Pancreas (tissue), 10 donors: ENCODE measurements around the gene RIMBP2. TPM values are rescaled to one million over a fixed set of nuclear protein-coding genes. Genes with fewer than 3 reads are reported as not detected.
A peak's percentile ranks its signal among the peaks of the same experiment; 100 is the strongest.

ENCODE experiments used
- ATAC-seq, 4 donors: fragments of 200-7000 bp; cut with Tn5 transposase; one replicate each; pipeline versions ENCODE4 v1.8.0 to v1.9.1; 2020; ENCODE audit warnings: mild to moderate bottlenecking in 4 of 4, moderate library complexity in 4 of 4
- DNase-seq, 6 donors: peaks; one replicate each; pipeline ENCODE4 v3.0.0-alpha.2; 2020
- FAIRE-seq: peaks from 2 replicates; lab custom pipeline; 2012; peaks lifted over from hg19 to GRCh38; lab: Jason Lieb, UNC
- H3K27ac ChIP-seq, 4 donors: fragments of 200-600 bp; sonication (generic); 1 replicate in 3 of 4; 2 replicates in 1 of 4; pipeline versions ENCODE4 v1.5.0 to v1.8.0; 2020
- H3K27me3 ChIP-seq, 4 donors: fragments of 200-600 bp; one replicate each; pipeline ENCODE4 v1.8.0; 2021
- H3K36me3 ChIP-seq, 3 donors: fragments of 200-600 bp; sonication (generic) in 1 of 3; one replicate each; pipeline versions ENCODE4 v1.5.0 to v1.8.0; 2020 to 2021
- H3K4me1 ChIP-seq, 3 donors: fragments of 200-600 bp; one replicate each; pipeline ENCODE4 v1.8.0; 2021
- H3K4me3 ChIP-seq, 4 donors: fragments of 200-600 bp; sonication (generic) in 2 of 4; one replicate each; pipeline versions ENCODE4 v1.5.0 to v1.8.0; 2020 to 2021
- H3K9me3 ChIP-seq, 4 donors: fragments of 200-600 bp; one replicate each; pipeline ENCODE4 v1.8.0; 2021
- WGBS, 2 donors: extraction: QIAGEN DNeasy Blood & Tissue Kit; methylation state at CpG; one replicate each; pipeline ENCODE4 v1.1.7; 2013; 5-methylcytosine and 5-hydroxymethylcytosine counted together
- intact Hi-C, 3 donors: fragments of 100-400 bp; cut with DNase I; formaldehyde crosslinking; loops; one replicate each; pipeline versions ENCODE4 v1.11.1 to v1.14.2; 2022
- polyA plus RNA-seq, 2 donors: library from polyadenylated mRNA; stranded (reverse); fragments of 200-250 nt; gene quantifications; one replicate each; pipeline ENCODE4 v1.2.3, GENCODE V29; 2013
- total RNA-seq, 6 donors: library from RNA; stranded (reverse); fragmentation: NEBNext Ultra II Directional in 4 of 6; extraction: Animal tissue kit (Norgen Biotek cat#: 25700) in 4 of 6; gene quantifications; one replicate each; pipeline versions ENCODE4 v1.2.1 to v1.2.4, GENCODE V29; 2021 to 2023
- TF ChIP-seq, protein P1 (sequence below), 4 donors: fragments of 200-600 bp; sonication (generic) in 3 of 4; IDR thresholded peaks; one replicate each; pipeline versions ENCODE4 v1.5.0 to v1.8.0; 2021; ENCODE audit warnings: antibody characterized with exemption in 4 of 4
- donor health status: healthy with polysubstance abuse.
- donor health status: DM: no; HTN: no; CAD: no; lungs with moderate emphysema.
- donor health status: DM: no; HTN: no; CAD: no.
- donor health status: control.
- donor health status: control.
- donor health status: Bipolar disorder and iron deficiency.
- donor health status: DM: yes; HTN: yes; CAD: no.
- donor health status: DM: no; HTN: no; CAD: no.
- donor health status: DM: no; HTN: no; CAD: no.
- donor health status: DM: yes; HTN: yes; CAD: no.

Gene RIMBP2
- total and polyA plus RNA-seq, 8 donors, result 1.6 to 14.9 (median 3.9) TPM

GRCh38 chr12:130687796-130688778 is 28.0 kb downstream of the RIMBP2 start:
- intact Hi-C loops, result no loop called here
- no peak for FAIRE-seq

DNA sequence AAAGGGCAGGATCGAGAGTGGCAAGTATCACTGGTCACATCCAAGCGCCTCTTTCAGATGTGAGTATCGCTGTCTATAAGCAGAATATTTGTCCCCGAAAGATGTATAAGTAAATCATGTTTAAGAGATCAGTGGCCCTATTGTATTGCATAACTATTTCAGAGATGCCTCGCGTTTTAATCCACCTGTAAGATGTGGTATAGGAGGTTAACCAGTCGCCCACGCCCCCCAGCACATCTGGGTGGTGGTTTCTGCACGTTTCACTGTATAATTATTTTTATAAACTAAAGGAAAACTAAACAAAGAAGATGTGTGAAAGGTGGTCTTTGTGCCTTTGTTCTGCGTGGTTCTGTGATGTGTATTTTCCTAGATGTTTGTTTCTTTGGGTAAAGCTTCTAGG is 28.9 kb downstream of the RIMBP2 start:
- 55 to 65% methylated on average over 10 of the region's 10 CpGs for WGBS, 2 donors
- Histone ChIP-seq H3K27me3 (peaks cover 0 to 9% (median 0%) of the 10 kb centered on the region in 4 donors), H3K27ac (no peak overlapping the region), H3K9me3 (no peaks in the 10 kb centered on the region), H3K36me3 (no peaks in the 10 kb centered on the region), H3K4me1 (no peaks in the 10 kb centered on the region), H3K4me3 (no peak overlapping the region)
- ATAC-seq (no peak), FAIRE-seq (no peak), DNase-seq (no peak)
- TF ChIP-seq, protein P1, sequence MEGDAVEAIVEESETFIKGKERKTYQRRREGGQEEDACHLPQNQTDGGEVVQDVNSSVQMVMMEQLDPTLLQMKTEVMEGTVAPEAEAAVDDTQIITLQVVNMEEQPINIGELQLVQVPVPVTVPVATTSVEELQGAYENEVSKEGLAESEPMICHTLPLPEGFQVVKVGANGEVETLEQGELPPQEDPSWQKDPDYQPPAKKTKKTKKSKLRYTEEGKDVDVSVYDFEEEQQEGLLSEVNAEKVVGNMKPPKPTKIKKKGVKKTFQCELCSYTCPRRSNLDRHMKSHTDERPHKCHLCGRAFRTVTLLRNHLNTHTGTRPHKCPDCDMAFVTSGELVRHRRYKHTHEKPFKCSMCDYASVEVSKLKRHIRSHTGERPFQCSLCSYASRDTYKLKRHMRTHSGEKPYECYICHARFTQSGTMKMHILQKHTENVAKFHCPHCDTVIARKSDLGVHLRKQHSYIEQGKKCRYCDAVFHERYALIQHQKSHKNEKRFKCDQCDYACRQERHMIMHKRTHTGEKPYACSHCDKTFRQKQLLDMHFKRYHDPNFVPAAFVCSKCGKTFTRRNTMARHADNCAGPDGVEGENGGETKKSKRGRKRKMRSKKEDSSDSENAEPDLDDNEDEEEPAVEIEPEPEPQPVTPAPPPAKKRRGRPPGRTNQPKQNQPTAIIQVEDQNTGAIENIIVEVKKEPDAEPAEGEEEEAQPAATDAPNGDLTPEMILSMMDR (IDR thresholded peaks at IDR 0.05), result no peak
- intact Hi-C loops, result no loop called here

More at GRCh38 chr12:130687796-130688778, 28.0 kb downstream of the RIMBP2 start:
- H3K9me3 ChIP-seq, result no peaks in the 10 kb centered on the region
- no peaks in the 10 kb centered on the region for H3K4me1 ChIP-seq
- H3K36me3 ChIP-seq, result no peaks in the 10 kb centered on the region
- TF ChIP-seq, protein P1 (IDR thresholded peaks at IDR 0.05), result no peak
- ATAC-seq, result no peak
- DNase-seq, result peak in 1 of 6 donors; percentile 25
- no peak overlapping the region for H3K27ac ChIP-seq
- WGBS, 2 donors, result 59 to 70% methylated on average over 20 of the region's 20 CpGs
- H3K27me3 ChIP-seq, result peaks cover 0 to 9% (median 0%) of the 10 kb centered on the region in 4 donors
- no peak overlapping the region for H3K4me3 ChIP-seq

DNA sequence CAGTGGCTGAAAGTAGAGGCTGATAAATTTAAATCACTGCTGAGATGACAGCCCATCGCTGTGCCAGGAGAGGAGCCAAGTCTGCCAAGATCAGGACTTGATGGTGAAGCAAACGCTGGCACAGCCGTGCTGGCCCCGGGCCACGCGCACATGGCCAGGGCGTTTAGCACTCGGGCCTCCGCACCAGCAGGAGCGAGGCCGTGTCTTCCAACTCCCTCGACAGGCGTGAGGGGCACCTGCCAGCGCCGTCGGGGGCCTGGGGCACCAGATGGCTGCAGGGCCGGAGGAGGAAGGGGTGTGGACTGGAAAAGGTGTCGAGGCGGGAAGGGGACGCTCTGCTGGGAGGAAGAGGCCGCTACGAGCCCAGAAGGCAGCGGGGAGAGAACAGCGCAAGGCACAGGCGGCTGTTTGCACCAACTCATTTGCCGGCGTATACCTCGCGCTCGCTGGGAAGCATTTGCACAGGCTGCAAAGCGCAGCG is 29.5 kb downstream of the RIMBP2 start:
- H3K27ac ChIP-seq, result no peak overlapping the region
- no peak for FAIRE-seq
- TF ChIP-seq, protein P1 (IDR thresholded peaks at IDR 0.05), result no peak

GRCh38 chr12:130685850-130686249 is 30.2 kb downstream of the RIMBP2 start:
- intact Hi-C loops, result no loop called here
- Histone ChIP-seq H3K27me3 (peaks cover 0 to 9% (median 0%) of the 10 kb centered on the region in 4 donors), H3K27ac (no peak overlapping the region), H3K4me1 (no peaks in the 10 kb centered on the region), H3K36me3 (no peaks in the 10 kb centered on the region), H3K4me3 (no peak overlapping the region), H3K9me3 (no peaks in the 10 kb centered on the region)
- TF ChIP-seq, protein P1 (IDR thresholded peaks at IDR 0.05), result no peak
- no peak for ATAC-seq
- WGBS, 2 donors, result 56 to 66% methylated on average over 15 of the region's 15 CpGs
- DNase-seq, result peak in 1 of 6 donors; percentile 33
- no peak for FAIRE-seq

More for the DNA sequence above, 29.5 kb downstream of the RIMBP2 start:
- intact Hi-C loops, result no loop called here
- Histone ChIP-seq H3K9me3 (no peaks in the 10 kb centered on the region), H3K36me3 (no peaks in the 10 kb centered on the region), H3K27me3 (peaks cover 0 to 9% (median 0%) of the 10 kb centered on the region in 4 donors), H3K4me1 (no peaks in the 10 kb centered on the region), H3K4me3 (no peak overlapping the region)
- DNase-seq (peak in 1 of 6 donors; percentile 31), ATAC-seq (peak in 2 of 4 donors; percentile 58 to 67)
- WGBS, 2 donors, result 34 to 35% methylated on average over 32 of the region's 32 CpGs
